HG03378 (cell line): ENCODE measurements around the gene NCAPG2.
"Not testable (repeated sequence)": the region's sequence is repeated elsewhere in the genome, so short reads cannot be mapped to it uniquely, and the experiment has no call there.

Experiments
- ATAC-seq: cut with Tn5 transposase; IDR thresholded peaks from one replicate; pipeline ENCODE4 v1.9.1; 2021; ENCODE audit warnings: mild to moderate bottlenecking, moderate library complexity; ENCODE audit not compliant: unreplicated experiment

Gene NCAPG2

DNA sequence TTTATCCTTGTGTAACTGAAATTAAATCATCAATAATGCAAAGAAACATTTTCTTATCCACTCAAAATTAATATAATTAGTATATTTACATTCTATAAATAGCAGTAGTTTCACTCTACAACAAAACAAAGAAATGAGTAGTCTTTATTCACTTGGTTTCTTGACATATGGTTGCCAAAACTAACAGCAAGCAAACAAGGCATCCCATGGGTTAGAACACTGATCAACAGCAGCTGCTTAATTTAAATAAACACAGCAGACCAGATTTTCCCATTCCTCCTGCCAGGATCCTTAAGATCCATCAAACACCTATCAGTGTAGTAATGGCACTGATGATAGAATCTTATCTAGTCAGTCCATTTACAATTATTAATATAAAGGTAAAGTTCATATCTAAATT is 22.1 kb downstream of the NCAPG2 start:
- ATAC-seq: no peak

DNA sequence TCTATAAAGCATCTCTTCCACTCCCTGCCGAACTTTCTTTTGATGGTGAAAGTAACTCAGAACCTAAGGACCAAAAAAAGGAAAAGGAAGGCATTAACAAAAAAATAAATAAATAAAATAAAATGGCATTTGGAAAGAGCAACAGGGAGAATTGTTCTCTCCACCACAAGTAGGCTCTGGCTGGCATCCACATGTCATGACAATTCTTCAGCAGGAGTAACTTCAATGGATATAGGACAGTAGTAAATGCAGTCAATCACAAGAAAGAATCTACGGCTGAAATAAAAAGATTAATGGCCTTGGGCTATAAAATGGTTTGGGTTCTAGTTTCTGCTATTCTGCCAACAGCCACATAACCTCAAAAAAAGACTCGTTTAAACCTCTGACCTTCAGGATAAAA is 23.9 kb downstream of the NCAPG2 start:
- no peak for ATAC-seq

DNA sequence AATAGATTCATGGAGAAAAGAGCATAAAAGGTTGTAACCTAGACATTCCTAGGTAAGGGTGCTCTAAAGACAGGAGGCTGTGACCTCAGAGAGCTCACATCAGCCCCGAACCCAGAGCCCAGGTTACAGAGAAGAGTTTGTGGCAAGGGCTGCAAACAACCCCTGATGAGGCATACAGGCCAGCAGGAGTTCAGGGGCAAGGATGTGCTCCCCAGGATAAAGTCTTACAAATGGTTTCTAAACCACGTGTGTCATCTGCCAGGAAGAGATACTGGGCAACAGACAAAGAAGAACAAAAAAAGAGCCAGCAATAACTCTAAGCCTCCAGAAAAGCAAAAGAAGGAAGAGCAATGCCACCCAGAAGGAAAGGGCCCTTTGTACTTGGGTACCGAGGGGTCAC is 27.7 kb downstream of the NCAPG2 start:
- ATAC-seq: no peak

DNA sequence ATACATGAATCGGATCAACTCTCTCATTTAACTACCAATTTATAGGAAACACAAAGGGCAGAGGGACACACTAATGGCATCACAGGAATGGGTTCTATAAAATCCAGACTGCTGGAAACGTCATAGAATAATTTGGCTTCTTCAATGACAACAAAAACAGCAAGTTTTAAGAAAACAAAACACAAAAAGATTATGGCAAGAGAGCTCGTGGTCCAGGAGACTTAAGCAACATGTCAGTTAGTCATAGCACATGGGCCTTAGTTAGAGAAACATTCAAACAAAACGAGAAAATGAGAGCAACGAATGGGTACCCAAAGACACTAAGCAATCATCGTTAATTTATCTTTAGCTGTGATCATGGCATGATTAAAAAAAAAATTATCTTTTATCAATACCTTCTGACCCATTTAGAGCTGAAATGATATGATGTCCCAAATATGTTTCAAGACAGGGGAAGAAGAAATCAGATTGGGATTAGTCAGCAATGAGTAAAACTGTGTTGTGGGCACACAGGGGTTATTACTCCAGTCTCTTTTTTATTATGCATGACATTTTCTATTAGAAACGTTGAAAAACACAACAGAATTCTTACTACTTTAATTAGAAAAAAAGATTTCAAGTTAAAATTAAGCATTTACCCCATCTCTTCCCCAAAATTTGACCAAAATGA is 28.3 kb downstream of the NCAPG2 start:
- ATAC-seq: no peak

DNA sequence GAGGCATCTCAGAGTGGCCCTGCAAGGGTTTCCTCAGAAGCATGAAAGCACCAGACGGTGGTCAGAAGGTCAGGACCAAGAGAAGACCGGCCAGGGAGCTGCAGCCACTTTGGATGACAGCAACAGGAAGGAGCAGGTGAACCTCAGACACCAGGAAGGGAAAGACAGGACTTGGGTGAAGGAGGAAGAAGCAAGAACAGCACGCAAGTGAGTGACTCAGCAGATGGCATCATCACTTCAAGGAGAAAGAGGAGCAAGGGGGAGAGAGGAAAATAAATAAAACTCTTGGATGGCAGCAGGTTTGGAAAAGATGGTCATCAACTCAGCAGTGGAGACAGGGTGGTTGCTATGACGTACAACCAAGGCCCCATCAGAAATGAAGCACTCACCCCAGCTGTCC is 31.6 kb downstream of the NCAPG2 start:
- ATAC-seq: no peak

DNA sequence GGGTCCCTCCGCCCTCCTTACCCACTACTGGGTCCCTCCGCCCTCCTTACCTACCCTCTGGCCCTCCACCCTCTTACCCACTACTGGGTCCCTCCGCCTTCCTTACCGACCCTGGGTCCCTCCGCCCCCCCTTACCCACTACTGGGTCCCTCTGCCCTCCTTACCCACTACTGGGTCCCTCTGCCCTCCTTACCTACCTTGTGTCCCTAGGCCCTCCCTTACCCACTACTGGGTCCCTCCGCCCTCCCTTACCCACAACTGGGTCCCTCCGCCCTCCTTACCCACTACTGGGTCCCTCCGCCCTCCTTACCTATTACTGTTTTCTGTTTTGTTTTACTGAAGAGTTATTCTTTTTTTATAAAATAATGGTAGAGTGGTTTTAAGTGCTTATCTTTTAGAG is 36.5 kb downstream of the NCAPG2 start:
- not testable (repeated sequence) for ATAC-seq

DNA sequence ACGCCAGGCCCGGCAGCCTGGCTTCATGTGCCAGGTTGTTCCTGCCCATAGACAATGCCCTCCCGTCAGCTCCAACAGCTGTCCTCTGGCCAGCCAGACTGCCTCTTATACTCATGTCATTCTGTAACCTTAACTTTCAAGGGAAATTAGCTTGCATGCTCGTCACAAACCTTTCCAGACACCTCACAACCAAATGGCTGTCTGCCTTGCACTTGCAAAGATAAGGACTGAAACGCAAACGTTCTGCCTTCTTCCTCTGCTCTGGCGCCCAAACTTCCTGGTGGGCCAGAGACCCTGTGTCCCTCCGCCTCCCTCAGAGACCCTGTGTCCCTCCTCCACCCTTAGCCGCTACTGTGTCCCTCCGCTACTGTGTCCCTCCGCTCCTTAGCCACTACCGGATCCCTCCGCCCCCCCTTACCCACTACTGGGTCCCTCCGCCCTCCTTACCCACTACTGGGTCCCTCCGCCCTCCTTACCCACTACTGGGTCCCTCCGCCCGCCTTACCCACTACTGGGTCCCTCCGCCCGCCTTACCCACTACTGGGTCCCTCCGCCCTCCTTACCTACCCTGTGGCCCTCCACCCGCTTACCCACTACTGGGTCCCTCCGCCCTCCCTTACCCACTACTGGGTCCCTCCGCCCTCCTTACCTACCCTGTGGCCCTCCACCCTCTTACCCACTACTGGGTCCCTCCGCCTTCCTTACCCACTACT is 37.5 kb downstream of the NCAPG2 start:
- ATAC-seq: not testable (repeated sequence)

DNA sequence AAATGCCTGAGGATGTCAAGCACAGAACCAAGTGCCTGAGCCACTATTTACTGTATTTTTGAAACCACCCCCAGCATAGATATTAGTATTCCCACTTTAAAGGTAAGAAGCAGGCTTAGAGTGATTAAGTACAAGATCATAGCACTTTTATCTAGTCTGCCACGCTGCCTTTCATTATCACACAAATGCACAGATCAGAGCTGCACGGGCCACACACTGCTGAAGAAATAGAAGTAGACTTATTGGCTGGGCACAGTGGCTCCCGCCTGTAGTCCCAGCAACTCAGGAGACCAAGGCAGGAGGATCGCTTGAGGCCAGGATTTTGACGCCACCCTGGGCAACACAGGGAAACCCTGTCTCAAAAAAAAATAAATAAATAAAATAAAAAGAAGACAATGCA is 38.2 kb downstream of the NCAPG2 start:
- no peak for ATAC-seq

DNA sequence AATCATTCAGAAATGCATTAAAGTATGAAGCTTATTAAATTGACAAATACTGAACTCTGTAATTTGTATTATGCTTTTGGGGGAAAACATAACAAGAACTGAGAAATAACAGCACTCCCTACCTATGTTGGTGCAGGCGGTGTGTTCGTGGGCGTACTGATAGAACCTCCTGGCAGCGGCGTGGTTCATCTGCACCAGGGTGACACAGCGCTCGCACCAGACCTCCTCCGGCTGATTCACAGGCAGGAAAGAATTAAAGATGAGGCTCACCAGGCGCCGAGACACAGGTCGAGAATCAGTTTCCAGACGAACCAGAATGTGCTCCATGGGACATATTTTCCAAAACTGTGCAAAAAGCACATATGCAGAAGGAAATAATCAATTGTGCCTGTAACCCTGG is 40.2 kb downstream of the NCAPG2 start:
- no peak for ATAC-seq

DNA sequence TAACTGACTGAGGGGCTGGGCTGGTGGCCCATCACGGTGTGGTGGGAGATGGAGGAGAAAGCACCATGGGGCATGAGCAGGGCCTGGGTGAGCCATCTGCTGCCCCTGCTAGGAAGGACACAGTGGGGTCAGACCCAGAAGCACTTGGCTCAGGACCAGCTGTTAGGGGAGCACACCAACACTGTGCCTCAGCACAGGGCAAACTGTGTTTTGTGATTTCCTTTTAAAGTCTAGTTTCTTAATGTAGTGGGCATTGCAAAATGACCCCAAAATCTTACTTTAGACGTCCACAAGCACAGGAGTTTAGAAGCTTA is 41.2 kb downstream of the NCAPG2 start:
- ATAC-seq: no peak

DNA sequence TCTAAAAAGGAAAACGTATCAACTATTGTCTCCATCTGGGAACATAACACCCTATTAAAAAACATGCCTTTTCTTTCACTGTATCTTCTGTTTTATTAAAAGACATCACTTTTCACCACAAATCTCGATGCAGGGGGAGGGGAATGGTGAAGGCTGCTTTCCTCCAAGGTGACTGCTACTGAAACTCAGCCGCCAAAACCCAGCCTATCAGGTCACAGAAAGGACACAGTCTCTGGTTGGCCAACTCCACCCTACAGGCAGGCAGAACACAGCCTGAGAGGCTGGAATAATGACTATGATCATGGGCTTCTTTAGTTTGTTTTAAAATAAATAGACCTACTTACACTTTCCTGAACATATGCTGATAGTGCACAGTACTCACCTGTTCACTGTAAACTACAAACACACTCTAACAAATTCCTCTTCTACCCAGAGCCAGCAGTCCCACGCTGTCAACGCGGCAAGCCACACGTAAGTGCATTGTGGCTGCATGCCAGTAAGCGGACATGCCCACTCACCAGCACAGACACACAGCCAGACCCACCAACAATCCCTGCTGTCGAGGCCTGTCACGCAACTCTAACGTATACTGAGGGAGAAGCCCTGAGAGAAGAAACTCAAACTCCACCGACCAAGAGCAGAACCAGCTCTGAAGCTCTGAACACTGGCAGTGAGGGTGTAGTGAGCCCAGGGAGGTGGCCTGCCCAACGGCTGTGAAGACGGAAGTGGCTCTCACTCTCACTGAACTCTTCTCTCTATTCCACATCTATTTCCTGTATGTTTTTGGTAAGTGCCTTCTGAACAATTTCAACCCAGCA is 41.8 kb downstream of the NCAPG2 start:
- ATAC-seq: no peak

DNA sequence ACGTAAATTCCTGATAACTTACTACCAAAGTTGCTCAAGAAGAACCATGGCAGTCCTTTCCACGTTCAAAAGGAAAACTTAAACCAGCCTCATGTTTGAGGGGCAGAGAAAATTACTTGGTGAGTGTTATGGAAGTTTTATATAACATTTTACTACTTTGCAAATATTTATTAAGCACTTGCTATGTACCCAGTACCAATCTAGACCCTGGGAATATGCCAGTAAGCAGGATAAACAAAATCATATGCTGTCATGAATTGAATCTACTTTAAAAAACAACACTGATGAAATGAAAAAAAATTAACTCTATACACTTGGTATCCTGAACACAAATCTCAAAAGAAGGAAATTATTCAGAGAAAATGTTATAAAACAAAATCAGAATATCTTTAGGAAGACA is 46.1 kb downstream of the NCAPG2 start:
- ATAC-seq: no peak

DNA sequence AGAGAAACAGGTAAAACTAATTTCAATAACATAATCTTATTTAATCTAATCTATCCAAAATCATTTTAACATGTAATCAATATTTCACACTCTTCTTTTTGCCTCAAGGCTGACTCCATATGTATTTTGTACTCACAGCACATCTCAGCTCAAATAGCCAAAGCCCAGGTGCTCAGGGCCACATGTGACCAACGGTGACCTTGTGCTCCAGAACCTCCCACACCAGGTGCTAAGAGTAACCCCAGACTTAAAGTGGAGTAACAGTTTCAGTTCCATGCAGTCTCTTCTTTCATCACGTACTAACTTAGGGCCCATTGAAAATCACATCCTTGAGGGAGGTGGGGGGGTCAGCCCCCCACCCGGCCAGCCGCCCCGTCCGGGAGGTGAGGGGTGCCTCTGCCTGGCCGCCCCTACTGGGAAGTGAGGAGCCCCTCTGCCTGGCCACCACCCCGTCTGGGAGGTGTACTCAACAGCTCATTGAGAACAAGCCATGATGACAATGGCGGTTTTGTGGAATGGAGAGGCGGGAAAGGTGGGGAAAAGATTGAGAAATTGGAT is 47.3 kb downstream of the NCAPG2 start:
- no peak for ATAC-seq

DNA sequence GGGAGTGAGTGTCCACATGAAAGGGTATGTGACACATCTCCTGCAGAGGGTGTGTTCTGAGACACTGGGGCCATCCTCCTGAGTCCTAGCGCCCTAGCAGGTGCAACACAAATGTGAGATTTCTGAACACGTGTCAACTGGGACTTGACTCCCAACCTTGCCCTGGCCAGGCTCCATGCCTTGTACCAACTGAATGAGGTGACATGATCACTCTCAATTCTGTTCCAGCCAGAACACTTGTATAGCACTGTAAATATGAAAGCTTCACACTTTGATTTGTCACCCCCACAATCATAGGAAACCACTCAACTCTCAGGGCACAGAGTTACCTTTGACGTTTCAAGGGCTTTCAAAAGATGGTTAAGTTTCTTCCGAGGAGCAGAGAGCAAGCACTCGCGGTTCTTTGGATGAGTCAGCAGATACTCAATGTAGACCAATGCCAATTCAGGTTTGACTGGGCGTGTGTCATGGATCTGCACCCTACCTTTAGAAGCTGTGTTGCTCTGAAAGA is 48.6 kb downstream of the NCAPG2 start:
- ATAC-seq: peak; percentile 97

DNA sequence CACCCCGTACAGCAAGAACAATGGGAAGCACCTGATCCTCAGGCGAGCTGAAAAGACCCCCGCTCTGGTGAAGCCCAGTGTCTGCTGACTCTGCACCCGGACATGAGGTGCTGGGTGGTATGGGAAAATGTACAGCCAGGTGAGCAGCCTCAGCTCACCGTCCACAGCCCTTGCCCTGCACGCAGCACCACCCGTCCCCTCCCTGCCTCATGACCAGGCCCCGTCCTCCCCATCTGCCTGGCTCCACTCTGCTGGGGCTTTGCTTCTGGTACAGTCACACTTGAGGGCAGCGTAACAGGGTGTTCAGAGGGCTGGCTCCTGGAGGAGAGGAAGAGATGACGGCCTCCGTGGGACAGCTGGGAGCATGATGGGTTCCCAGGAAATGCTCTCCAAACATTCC is 49.1 kb downstream of the NCAPG2 start:
- no peak for ATAC-seq

DNA sequence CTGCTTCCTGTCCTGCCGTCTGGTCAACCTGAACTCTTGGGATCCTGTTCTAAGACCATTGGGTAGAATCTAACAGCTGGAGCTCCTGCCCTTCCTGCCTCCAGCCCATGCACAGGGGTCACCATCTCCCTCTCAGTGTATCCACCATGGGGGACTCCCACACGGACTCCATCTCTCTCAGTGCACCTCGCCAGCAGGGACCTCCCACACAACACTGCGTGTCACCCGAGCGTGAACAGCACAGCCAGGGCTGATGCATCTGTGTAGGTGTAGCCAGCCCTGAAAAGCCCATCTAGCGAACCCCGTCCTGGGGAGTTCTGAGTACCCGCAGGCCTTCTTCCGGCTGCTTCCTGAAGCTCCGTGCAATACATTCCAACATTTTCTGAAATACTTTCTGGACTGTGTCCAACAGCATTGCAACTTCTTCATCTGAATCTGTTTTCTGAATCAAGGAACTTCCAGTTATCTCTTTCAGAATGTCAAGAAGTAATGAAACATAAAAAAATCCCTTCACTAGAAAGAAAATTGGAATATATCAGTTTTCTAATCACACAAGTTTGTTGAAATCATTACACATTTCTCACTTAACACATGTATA is 52.5 kb downstream of the NCAPG2 start:
- no peak for ATAC-seq

DNA sequence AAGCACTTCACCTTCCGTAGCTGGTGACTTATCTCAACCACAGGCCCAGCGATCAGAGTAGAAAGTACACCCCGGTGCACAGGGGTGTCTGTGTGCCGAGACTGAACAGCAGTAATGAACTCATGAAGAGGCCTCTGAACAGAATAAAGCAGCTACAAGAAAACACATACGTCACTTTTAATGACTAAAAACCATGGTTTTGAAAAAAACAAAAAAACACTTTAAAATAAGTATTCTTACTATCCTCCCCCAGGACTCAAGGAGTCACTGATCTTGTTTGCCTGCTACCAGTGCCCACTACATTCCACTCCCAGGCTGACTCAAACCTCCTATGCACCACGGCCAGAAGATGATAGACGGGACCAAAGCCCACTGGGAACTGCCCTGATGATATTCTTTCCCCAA is 53.8 kb downstream of the NCAPG2 start:
- ATAC-seq: no peak

DNA sequence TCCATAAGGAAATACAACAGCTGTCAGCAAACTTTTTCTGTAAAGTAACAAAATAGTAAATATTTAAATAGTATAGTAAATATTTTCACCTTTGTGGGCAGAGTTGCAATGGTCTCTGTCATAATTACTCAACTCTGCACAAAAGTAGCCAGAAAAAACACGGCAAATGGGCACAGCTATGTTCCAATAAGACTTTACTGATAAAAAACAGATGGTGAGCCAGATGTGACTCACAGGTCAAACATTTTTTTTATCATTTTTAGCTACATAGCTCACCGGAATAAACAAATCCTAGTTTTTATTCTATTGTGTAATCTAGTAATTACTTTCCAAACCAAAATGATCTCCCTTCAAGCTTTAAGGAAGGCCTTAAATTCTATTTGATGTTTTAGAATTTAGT is 55.3 kb downstream of the NCAPG2 start:
- no peak for ATAC-seq

DNA sequence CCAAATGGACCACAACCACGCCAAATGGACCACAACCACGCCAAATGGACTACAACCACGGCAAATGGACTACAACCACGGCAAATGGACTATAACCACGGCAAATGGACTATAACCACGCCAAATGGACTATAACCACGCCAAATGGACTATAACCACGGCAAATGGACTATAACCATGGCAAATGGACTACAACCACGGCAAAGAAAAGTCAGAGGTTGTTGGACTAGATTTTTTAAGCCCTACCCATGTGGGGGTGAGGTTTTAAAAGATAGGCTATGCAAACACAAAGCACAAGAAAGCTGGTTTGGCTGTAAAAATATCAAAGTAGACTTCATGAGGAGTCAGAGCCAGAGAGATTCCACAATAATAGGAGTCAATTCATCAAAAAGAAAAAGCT is 55.8 kb downstream of the NCAPG2 start:
- ATAC-seq: no peak

DNA sequence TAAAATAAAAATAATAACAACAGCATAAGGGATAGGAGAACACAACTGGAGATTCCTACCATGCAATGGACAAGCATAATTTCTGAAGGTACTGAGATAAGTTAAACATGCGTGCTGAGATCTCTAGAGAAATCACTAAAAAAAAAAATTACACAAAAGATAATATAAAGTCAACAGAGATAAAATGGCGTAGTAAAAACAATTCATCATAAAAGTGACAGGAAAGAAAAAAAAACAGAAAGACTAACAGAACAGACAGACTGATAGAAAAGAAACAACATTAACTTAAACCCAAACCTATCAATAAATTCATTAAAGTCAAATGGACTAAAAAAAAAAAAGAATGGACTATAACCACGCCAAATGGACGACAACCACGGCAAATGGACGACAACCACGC is 56.4 kb downstream of the NCAPG2 start:
- ATAC-seq: no peak

DNA sequence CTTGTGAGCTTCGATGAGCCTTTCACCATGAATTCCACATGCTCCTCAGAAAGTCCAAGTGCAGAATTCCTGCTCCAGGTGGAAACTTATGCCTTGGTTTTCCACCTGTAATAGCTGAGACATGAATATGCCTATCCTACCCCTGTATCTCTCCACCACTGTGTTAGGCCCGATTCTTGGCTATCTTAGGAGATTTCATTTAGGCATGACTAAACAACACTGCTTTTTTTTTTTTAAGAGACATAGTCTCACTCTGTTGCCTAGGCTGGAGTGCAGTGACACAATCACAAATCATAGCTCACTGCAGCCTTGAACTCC is 57.2 kb downstream of the NCAPG2 start:
- no peak for ATAC-seq
